HG03025 (cell line): ENCODE results near the gene TMPRSS13.

ENCODE experiments used
- ATAC-seq: cut with Tn5 transposase; IDR thresholded peaks from one replicate; pipeline ENCODE4 v1.9.1; 2021; ENCODE audit warnings: mild to moderate bottlenecking, moderate library complexity; ENCODE audit not compliant: unreplicated experiment, low FRiP score

The TMPRSS13 gene

DNA sequence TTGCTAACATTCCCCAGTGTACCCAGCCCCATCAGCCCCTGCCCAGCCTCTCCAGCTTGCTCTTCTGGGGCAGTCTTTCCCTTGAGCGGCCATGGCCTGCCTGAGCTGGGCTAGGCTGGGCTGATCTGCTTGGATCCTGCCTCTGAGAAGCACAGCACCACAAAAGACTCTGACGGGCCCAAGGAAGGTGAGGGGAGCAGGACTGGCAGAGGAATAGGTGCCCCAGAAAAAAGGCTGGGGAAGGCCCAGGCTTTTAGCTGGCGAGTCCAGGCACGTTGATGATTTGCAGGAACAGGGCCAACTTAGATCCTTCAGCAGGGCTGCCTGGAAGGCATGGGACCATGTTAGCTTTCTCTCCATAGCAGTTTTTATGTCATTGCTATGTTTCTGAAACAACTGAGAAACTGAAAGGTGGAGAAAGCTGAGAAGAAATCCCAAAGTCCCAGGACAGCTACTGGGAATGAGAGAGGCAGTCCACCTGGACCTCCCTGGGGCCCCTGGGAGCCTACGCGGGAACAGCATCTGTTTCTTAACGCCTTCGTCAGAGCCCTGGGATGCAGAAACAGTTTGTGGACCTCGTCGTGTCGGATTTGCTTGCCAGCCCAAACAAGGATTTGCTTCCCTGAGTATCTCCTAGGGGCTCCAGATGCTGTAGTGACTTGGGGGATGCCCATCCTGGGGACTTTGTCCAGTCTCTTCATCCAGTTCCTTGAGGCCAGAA lies 28.3 kb downstream of the TMPRSS13 start:
- no peak for ATAC-seq

DNA sequence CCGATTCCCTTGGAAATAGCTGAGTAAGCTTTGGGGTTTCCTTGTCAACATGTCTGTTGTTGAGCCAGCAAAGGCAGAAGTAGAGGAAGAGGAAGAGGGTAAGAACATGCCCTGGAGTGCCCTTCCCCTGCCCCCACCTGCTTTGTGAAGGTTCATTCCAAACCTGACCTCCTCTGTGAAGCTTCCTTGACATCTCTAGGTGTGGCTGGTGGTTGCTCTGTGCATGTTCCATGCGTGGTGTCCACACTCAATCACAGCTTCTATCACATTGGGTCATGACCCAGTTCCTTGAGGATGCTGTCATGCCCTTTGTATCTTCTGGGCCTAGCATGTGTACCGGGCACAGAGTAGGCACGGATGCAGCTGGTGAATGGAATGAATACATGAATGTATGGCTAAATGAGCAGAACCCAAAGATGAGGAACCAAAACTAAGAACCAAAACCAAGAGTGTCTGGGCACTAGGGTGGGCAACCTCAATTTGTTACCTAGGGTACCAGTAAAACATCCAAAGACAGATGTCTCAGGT lies 29.0 kb downstream of the TMPRSS13 start:
- ATAC-seq = no peak

DNA sequence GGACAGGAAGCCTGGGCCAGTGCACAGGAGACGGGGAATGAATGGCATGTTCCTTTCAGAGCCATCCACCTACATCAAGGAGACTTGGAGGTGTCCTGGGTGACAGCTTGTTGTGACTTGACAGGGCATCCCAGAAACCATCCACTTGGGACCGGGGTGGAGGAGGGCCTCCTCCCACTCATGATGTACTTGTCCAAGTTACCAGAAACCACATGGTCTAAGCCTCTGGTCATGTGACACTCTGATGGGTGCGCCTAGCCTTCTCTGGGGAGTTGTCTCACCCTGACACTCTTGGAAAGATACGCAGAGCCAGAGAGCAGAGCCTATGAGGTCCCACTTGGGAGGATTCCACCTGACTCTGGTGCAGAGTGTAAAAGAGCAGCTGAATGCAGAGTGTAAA lies 31.1 kb downstream of the TMPRSS13 start:
- ATAC-seq = no peak

DNA sequence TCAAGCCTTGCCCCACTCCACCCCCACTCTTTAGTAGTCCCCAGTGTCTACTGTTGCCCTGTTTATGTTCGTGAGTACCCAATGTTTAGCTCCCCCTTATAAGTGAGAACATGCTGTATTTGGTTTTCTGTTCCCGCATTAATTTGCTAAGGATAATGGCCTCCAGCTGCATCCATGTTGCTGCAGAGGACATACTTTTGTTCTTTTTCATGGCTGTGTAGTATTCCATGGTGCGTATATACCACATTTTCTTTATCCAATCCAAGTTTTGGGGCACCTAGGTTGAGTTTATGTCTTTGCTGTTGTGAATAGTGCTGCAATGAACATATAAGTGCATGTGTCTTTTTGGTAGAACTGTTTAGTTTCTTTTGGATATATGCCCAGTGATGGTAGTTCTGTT lies 36.6 kb downstream of the TMPRSS13 start:
- no peak for ATAC-seq

DNA sequence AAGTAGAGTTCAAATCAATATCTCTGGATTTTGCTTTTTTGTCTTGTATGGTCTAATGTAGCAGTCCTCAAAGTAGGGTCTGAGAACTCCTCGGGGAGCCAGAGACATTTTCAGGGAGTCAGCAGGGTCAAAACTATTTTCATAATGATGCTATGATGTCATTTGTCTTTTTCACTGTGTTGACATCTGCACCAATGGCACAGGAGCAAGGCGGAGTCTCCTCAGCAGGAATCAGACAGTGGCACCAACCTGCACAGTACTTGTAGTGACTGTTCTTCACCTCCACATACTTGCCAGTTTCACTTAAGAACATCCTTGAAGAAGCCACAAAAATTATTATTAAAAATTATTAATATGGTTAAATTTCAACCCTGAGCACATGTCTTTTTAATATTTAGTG lies 37.8 kb downstream of the TMPRSS13 start:
- ATAC-seq = no peak

DNA sequence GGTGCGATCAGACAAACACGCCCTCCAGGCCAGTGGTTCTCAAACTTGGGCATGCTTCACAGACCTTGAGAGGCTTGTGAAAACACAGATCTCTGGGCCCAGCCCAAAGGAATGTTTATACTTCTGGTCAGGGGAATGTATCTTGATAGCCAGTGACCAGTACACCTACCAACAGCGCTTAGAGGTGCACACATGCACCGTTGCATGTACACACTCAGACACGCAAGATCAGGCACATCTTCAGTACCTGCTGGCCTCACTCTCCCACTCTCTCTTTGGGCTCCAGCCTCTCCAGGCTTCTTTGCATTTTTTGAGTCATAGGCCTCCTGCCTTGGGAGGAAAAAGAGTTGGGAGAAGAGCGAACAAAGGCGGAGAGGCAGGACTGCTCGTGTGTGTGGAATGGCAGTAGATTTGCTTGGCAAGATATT lies 41.0 kb downstream of the TMPRSS13 start:
- ATAC-seq = no peak

DNA sequence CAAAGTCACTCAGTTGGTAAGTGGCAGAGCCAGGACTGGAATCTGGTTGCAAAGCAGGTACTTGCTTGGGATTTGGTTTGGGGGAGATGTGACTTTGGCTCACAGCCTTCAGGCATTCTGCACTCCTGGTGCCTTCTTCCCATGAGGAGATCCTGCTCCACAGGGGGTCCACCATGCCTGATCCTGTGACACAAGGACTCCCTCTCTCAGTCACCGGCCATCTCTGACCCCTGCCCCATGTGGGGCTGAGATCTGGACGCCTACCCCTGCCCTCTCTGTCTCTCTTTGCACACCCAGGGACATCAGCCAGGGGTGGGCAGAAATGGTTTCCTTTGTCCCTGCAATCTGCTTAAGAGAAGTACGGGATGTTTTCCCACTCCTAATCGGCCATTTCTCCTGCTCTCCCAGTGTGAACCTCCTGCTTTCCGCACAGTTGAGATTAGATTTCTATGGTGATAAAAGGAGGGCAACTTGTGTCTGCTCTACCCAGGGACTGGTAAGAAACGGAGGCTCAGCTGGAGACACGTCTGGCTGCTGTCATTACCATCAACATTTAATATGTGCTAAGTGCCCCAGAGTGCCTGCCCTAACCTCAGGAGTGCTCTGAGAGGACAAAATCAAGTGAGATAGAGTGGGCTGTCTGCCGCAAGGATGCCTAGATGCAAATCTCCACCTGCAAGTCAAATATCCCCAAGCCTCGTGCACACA lies 41.6 kb downstream of the TMPRSS13 start:
- no peak for ATAC-seq

DNA sequence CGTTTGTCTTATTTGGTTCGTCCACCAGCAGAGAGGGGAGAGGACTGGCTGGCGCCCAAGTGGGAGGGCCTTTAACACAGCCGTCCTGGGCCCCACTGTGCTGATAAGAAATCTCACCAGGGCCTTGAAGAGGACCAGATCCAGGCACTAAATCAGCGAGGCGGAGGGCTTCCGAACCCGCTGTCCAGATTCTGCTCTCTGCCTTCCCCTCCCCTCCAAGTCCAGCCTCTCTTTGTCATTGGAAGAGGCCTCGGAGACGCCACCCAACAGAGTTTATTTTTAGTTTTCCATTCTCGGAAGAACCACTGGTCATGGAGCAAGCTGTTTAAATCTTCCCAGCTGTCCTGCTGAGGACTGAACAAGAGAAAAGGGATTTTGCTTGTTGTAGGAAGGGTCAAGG lies 43.4 kb downstream of the TMPRSS13 start:
- no peak for ATAC-seq

DNA sequence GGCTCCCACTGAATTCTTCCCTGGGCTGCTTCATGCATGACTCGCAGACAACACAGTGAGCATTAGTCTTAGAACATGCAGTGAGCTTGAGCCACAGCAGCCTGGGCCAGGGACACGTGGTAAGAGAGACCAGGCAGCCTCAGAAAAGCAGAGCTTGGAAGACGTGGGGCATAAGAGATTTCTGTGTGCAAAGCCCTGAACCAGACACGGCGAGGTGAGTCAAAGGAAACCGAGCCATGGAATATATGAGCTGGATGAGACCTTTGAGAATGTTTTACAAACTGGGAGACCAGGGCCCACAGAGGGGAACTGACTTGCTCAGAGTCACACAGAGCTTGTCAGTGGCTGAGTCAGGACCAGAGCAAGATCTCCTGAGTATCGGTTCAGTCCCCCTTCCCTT lies 44.2 kb downstream of the TMPRSS13 start:
- ATAC-seq = no peak

DNA sequence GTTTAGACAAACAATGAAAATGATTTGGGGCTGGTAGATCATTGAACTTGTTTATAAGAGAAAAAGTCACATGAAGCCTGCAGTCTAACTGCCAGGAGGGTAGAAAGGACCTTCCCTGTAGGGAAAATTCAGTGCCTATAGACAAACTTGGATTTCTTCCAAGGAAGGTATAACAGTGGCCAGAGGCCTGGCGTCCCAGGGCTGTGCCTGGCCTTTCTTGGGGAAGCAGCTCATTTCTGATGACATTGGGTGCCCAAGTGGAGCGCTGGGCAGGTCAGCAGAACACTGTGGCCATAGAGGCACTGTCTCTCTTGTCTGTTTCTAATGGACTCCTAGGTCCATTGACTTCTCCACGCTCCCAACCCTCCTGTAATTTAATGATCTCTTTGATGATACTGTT lies 46.1 kb downstream of the TMPRSS13 start:
- ATAC-seq = no peak

DNA sequence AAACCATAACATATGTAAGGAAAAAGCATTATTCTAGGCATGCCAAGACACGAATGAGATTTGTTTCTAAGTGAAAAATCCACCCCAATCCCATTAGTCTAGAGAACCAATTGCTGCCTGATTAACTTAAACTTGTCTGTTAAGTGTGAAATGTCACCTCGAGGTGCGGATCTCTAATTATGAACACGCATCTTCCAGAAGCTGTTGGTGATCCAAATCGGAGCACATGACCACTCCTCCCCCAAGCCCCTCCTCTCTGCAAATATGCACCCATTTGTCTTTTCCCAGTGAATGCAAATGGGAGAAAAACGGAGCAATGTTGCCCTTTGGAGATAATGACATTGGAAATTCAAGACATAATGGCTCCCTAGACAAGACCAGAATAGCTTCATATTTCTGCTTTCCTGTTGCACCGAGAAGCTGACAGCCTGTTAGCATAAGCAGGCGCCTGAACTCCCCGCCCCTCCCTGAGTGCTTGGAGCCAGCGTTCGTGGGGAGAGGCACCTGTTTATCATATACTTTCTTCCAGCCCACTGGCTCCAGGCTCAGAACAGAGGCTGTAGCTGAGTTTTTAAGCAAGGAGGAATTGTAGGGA lies 46.8 kb downstream of the TMPRSS13 start:
- no peak for ATAC-seq

DNA sequence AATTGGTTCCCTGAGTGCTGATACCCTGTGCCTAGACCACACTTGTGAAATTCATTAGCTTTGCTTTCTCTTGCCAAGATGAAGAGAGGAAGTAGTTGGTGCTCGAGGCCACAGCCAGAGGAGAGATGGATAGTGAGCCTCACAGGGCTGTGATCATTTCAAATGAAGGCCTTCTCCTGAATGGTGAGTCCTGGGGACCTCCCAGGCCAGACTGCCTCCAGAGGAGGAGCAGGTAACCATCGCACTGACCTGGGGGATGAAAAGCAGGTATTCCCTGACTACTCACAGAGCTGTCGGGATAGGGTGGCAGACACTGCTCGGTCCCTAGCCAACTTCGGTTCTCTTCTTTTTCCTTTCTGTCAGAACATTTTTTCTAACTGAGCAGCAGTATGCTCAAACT lies 48.0 kb downstream of the TMPRSS13 start:
- ATAC-seq = no peak

DNA sequence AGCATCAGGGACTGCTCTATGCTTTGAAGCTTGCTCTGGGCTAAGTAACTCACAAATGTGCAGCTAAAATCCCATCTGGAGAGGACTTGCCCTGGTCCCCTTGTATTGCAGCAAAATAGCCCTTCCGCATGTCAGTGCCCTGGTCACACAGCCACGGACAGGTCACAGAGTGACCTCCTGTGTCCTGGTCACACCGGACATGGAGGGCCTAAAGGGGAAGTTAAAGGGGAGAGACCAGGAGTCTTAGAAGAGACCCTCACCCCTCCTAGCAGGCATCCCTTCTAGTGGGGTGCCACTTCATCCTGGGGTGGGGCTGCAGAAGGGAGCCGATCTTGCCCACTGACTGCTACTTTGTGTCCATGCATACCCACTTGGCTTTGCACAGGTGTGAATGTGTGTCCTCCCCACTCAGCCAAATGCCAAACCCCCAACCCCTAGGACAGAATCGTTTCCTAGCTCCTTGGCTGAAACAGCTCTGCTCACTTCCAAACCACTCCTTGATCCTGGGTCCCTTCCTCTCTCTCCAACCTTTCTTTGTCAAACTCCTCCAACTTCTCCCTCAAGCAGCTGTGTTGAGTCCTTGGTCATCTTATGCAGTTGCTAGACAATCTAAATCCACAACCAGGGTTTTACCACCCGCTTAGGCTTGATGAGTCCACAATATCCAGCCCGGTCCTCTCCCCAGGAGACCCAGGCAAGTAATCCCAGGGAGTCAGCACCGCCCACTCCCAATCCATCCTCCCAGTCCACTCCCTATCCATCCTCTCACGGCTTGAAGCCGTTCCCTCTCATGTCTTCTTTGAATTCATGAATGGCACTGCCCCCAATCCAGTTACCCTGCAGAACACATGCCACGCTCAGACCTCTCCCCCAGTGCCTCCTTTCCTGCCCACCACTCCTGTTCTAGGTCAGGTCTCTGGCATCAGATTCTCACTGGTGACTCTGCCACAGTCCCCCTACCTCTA lies 49.4 kb downstream of the TMPRSS13 start:
- no peak for ATAC-seq

DNA sequence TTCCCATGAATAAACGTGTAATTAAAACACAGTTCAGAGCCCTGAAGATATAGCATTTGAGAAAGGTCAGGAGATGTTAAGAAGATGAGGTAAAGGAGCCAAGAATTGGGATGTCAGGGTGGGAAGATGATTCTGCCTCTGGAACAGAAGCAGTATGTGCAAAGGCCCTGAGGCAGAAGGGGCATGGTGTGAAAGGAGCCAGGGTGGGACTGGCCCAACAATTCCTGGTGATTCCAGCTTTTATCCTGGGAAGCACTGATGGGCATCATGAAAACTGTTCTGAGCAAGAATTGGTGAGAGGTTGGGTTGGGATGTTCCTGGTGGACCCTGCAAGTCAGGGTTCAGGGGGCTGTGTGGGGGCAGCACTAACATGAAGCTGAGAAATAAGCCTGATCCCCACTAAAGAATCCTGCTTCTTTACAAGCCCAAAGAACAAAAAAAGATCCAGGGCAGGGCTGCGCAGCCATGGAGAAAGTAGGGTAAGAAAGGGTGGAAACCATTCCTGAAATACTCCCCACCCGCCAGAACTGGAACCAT lies 50.2 kb downstream of the TMPRSS13 start:
- no peak for ATAC-seq

DNA sequence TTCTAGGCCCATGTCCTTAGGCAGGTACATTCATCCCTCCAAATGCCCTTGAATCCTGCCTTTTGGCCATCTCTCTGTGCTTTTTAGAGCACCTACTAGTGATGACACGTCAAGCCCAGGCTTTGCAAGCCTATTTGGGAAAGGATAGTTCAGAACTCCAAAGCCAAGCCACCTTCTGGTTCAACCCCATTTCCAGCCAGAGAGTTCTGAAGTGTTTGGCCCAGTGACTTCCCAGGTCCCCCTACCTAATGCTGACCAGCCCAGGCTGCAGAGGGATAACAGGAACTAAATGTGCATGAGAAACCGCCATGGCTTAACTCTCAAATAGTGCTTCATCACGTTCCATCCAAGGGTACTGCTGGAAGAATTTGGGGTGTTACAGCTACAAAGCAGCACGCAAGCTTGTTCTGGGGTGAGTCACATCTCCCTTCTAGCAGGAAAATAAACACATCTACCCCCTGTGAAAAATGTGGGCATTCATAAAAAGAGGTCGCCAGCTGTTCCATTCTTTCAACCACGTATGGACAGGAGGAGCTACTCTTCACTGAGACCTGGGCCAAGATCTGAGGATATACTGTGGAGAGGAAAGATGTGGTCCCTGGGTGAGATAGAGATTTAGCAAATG lies 50.8 kb downstream of the TMPRSS13 start:
- ATAC-seq = no peak

DNA sequence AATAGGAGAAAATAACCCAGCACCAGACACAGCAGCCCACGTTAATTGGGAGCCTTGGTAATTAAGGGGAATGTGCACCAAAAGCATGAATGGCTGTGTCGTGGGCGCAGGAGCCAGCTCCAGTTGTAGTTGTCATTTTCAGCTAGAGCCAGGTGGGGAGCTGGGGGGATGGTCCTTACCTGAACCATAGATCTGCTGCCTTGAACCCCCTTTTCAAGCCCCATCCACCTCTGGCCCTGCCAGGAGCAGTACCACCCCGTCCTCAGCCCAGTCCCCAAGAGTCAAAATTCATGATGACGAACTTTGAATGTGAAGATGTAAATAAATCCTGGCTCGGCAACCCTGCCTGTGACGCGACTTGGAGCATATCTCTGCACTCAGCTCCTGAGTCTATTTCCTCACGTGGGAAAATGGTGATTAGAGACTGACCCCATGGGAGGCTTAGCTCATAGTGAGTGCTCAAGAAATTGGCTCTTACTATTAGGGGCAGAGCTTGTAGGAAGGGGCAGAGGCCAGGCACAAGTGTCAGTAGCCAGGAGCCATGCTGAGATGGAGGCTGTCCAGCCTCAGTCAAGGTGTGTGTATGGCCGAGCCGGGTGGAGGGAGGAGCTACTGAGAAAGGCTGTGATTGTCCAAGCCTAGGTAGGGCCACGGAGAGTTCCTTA lies 52.0 kb downstream of the TMPRSS13 start:
- ATAC-seq = no peak

DNA sequence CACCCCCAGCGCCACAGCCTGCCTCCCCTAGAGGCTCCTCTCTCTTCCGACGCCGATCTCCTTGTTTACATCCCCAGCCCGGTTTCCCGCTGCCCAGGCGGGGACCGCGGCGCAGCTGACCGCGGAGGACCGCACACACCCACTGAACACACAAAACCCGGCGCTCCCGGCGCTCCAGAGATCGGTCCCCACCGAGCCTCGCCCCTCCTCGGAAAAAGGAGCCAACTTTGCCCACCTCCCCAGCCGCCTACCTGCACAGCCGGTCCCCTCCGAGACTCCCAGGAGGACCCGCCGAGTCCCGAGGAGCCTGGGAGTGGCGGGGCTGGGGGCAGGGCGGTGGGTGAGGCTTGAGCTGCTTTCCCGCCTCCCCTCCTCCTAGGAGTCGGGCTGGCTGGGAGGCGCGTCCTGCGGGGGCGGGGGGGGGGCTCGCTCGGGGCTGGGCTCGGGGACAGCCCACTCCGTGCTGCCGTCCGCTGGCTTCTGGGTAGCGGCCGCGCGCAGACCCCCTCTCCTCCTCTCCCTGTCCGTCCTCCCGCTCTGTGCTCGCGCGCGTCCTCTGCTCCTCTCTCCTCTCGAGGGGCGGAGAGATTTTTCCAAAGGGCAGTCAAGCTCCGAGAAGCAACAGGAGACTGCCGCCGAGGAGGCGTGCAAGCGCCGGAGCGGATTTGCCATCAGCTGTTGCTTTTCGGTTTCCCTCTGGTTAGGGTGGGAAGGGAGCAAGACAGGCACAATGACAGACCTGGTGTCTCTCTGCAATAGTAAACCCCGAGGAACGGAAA lies 52.7 kb downstream of the TMPRSS13 start, which contains the start of gene FXYD6:
Gene FXYD6, minus strand, starts transcription at position 318 of the 779 bp plus-strand sequence. CDS start 33,882 bp downstream, outside the sequence.
- ATAC-seq = no peak

DNA sequence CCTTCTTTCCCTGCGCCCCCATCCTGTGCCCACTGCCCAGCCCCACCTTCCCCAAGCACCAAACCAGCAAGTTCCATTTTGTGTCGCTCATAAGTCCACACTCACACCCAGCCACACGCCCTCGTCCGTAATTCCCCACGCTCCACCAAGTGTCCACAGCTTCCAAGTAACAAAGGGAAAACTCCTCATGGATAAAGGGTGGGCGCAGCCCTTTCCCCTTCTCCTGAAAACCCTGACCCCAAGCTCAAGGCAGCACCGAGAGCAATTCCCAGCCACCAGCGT lies 53.2 kb downstream of the TMPRSS13 start:
- no peak for ATAC-seq
